Kasumi-1 (cell line): ENCODE measurements around the gene MBD6.
"Not testable (repeated sequence)": the region's sequence is repeated elsewhere in the genome, so short reads cannot be mapped to it uniquely, and the experiment has no call there.

Experiments used
- DNase-seq, 2 experiments: peaks; one replicate each; lab custom pipeline; 2025; lab: John Stamatoyannopoulos, UW

Gene MBD6

DNA sequence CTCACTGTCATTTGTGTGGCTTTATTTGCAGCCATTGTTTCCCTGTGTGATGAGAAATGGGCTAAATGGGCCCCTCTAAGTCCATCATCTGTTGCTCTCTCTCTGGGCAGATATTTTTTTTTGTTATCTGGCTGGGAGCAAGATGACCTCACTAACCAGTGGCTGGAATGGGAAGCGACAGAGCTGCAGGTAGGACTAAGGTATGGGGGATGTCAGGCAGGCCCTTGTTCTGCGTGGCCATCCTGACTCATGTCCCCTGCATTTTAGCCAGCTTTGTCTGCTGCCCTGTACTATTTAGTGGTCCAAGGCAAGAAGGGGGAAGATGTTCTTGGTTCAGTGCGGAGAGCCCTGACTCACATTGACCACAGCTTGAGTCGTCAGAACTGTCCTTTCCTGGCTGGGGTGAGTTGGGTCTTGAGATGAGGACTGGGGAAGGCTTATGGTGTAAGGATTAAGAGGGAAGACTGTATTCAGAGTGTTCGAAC, 33.4 kb upstream of the MBD6 start:
- no peak for DNase-seq

DNA sequence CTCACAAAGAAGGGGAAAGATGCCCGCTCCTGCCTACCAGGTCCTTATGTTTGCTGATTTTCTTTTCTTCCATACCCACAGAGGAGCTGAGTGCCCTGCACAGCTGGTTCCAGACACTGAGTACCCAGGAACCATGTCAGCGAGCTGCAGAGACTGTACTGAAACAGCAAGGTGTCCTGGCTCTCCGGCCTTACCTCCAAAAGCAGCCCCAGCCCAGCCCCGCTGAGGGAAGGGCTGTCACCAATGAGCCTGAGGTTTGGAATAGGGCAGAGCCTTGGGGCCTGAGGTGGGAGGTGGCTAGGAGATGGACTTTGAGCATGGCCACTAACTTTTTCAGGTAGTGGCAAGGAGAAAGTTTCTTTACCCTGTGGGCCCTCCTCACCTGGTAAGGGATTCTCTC, 32.5 kb upstream of the MBD6 start:
- DNase-seq: no peak

DNA sequence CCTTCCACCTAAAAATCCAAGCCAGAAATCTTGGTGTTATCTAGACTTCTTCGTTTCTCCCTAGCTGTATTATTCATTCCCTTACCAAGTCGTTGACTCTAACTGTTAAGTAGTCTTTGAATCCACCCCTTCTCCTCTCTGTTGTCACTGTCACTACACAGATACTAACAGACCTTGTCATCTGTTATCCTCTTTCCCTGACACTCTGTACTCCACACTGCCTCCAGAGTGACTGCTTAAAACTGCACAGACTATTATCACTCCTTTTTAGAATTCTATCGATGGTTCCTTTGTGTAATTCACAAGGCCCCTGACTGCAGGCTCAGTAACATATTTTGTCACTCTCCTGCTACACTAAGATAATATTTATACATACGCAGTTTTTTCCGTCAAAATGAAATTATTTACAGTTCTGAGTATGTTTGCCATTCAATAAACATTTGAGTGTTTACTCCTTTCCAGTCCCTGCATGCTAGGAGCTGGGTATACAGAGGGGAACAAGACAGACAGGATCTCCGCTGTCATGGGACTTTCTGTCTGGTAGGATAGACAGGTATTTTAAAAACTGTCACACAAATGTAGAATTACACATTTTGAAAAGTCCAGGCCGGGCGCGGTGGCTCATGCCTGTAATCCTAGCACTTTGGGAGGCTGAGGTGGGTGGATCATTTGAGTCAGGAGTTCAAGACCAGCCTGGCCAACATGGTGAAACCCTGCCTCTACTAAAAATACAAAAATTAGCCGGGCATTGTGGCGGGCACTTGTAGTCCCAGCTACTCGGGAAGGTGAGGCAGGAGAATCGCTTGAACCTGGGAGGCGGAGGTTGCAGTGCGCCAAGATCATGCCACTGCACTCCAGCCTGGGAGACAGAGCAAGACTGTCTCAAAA, 31.0 kb upstream of the MBD6 start:
- peak; percentile 75 to 88 for DNase-seq

DNA sequence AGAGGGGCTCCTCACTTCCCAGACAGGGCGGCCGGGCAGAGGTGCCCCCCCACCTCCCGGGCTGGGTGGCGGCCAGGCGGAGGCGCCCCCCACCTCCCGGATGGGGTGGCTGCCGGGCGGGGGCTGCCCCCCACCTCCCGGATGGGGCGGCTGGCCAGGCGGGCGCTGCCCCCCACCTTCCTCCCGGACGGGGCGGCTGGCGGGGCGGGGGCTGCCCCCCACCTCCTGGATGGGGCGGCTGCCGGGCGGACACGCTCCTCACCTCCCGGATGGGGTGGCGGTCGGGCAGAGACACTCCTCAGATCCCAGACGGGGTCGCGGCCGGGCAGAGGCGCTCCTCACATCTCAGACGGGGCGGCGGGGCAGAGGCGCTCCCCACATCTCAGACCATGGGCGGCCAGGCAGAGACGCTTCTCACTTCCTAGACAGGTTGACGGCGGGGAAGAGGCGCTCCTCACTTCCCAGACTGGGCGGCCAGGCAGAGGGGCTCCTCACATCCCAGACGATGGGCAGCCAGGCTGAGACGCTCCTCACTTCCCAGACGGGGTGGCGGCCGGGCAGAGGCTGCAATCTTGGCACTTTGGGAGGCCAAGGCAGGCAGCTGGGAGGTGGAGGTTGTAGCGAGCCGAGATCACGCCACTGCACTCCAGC, 27.4 kb upstream of the MBD6 start:
- DNase-seq: not testable (repeated sequence)

DNA sequence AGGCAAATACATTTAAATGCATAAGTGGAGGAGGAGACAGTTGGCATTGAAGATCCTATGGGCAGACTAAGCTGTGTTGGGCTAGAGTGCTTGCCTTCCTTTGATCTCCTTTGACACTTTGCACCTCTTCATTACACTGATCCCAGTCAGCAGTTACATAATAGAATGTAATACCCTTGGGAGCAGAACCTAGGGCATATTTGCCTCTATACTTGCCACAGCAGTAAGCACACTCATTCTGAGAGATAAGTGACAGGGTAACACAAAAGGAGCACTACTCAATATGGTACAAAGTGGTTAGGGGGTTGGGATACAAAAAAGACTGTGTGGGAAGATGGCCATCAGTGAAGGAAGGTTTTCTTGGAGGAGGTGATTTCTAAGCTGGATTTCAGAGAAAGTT, 25.8 kb upstream of the MBD6 start:
- no peak for DNase-seq

DNA sequence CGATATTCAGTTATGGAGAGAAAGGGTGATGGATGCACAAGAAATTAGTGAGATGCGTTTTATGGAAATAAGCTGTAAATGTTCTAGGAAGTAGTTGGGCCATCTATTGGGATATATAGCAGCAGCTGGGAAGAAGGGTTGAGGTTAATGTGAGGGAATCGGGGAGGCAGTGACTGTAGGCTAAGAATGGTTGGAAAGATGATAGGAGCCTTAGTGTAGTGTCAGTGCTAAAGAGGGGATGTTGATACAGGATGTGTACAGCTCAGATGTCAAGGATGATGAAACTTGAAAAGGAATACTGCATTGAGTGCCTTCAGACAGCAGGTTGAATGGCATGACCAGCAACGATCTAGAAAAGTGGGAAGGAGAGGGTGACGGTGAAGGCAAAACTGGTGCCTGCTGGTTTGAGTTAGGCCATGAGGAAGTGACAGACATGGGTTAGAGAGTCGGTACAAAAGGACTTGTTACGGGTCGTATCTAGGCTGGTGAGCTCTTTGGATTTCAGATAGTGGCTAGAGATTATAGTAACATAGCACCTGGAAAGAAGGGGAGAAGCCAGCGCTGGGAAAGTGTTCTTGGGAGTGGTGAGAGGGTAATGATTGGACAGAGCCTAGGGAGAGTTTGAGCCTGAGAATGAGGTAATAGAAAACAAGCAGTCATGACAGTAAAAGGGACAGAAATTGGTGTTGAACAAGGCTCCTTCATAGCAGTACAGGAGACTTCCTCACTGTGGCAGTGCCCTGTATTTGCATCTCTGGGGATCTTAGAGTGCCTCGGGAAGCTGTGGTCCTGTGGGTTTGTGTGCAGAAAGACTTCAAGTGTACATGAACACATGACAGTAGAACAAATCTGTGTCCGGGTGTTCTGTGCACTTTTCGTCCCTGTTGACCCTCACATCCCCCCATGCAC, 25.1 kb upstream of the MBD6 start:
- DNase-seq: no peak

DNA sequence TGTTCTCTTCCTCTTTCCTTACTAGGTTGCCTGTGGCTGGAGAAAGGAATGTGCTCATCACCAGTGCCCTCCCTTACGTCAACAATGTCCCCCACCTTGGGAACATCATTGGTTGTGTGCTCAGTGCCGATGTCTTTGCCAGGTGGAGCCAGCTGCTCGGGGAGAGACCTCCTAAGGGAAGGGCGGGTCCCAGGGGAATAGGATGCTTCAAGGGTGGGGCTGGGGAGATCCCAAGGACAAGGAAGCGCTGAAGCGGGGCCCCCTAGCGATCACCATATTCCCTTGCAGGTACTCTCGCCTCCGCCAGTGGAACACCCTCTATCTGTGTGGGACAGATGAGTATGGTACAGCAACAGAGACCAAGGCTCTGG, 24.5 kb upstream of the MBD6 start:
- DNase-seq: no peak

DNA sequence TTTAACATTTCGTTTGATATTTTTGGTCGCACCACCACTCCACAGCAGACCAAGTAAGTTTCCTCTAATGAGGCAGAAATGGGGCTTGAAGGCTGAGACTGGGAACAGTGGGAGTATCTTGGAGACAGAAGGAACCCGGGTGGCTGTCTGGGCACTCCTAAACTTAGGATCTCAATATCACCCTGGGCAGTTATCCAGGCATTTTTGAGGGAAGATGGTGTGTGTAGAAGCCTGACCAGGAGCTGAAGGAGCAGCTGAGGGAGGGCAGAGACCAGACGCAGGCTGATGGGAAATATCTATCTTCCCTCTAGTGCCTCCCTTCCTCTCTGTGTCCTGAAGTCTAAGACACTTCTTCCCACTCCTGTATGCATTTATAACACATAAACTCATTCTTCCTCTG, 24.1 kb upstream of the MBD6 start:
- DNase-seq: no peak

DNA sequence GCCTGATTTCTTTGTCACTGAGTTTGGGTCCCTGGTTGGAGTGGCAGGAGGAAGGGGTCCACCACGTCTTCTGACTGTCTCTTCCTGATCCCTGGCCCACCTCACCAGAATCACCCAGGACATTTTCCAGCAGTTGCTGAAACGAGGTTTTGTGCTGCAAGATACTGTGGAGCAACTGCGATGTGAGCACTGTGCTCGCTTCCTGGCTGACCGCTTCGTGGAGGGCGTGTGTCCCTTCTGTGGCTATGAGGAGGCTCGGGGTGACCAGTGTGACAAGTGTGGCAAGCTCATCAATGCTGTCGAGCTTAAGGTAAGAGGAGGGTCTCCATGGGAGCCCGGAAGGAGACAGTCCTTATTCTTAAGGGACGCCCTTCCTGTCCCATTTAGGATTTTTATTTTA, 22.4 kb upstream of the MBD6 start:
- no peak for DNase-seq

DNA sequence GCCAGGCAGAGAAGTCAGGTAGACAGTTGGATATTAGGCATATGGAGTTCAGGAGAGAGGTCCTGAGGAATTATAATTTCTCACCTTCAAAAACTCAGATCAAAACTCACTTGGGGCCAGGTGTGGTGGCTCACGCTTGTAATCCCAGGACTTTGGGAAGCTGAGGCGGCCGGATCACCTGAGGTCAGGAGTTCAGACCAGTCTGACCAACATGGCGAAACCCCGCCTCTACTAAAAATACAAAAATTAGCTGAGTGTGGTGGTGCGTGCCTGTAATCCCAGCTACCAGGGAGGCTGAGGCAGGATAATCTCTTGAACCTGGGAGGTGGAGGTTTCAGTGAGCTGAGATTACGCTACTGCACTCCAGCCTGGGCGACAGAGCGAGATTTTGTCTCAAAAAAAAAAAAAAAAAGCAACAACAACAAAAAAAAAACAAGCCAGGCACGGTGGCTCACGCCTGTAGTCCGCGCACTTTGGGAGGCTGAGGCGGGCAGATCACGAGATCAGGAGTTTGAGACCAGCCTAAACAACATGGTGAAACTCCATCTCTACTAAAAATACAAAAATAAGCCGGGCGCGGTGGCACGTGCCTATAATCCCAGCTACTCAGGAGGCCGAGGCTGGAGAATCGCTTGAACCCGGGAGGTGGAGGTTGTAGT, 20.2 kb upstream of the MBD6 start:
- not testable (repeated sequence) for DNase-seq

DNA sequence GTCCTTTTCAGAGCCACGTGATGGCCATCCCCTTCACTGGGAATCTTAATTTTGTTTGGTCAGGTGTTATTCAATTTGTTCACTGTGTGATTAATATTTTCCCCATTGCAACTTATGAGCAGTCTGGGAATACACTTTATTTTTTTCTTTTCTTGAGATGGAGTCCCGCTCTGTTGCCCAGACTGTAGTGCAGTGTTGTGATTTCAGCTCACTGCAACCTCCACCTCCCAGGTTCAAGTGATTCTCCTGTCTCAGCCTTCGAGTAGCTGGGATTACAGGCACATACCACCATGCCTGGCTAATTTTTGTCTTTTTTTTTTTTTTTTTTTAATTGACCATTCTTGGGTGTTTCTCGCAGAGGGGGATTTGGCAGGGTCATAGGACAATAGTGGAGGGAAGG, 16.1 kb upstream of the MBD6 start:
- DNase-seq: not testable (repeated sequence)

DNA sequence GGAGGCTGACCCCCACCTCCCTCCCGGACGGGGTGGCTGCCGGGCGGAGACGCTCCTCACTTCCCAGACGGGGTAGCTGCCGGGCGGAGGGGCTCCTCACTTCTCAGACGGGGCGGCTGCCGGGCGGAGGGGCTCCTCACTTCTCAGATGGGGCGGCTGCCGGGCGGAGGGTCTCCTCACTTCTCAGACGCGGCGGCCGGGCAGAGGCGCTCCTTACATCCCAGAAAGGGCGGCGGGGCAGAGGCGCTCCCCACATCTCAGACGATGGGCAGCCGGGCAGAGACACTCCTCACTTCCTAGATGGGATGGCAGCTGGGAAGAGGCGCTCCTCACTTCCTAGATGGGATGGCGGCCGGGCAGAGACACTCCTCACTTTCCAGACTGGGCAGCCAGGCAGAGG, 14.8 kb upstream of the MBD6 start:
- not testable (repeated sequence) for DNase-seq

DNA sequence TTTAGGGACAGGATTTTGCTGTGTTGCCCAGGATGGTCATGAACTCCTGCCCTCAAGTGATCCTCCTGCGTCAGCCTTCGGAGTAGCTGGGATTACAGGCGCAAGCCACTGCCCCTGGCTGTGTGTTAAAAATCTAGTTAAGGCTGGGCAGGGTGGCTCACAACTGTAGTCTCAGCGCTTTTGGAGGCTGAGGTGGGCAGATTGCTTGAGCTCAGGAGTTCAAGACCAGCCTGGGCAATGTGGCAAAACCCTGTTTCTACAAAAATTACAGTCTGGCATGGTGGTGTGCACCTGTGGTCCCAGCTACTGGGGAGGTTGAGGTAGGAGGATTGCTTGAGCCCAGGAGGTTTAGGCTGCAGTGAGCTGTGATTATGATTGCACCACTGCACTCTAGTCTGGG, 11.5 kb upstream of the MBD6 start:
- DNase-seq: no peak

DNA sequence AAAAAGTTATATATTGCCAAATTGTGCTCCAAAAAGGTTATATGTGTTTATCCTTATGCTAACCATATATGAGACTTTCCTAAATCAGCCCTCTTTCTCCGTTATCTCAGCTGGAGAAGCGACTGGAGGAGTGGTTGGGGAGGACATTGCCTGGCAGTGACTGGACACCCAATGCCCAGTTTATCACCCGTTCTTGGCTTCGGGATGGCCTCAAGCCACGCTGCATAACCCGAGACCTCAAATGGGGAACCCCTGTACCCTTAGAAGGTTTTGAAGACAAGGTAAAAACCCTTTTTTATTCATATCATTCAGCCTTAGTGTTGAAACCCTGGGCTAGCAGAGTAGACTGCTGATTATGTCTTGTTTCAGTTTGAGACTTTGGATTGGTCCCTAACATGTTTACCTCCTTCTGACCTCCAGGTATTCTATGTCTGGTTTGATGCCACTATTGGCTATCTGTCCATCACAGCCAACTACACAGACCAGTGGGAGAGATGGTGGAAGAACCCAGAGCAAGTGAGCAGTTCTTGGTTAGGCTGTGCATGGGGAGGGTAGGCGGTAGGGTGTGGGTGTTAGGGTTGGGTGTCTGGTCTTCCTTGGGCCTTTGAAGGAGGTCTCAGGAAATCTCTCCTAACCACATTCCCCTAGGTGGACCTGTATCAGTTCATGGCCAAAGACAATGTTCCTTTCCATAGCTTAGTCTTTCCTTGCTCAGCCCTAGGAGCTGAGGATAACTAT, 10.9 kb upstream of the MBD6 start:
- no peak for DNase-seq

DNA sequence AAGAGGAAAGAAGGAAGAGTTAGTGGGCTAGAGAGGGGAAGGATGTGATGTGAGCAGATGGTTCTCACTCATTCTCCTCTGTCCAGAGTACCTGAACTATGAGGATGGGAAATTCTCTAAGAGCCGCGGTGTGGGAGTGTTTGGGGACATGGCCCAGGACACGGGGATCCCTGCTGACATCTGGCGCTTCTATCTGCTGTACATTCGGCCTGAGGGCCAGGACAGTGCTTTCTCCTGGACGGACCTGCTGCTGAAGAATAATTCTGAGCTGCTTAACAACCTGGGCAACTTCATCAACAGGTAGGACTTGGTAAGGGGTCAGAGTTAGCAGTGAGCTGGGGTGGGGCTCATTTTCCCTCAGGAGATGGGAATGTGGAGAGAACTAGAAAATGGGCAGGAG, 10.0 kb upstream of the MBD6 start:
- no peak for DNase-seq

DNA sequence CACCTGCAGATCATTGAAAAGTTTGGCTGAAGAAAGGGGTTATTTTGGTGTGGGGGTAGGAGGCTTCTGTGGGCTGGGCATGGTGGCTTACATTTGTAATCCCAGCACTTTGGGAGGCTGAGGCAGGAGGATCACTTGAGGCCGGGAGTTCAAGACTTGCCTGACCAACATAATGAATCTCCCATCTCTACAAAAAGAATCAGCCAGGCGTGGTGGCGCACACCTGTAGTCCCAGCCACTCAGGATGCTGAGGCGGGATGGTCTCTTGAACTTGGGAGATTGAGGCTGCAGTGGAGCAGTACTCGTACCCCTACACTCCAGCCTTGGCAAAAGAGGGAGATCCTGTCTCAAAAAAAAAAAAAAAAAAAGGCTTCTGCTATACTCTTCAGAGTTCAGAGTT, 9.4 kb upstream of the MBD6 start:
- DNase-seq: no peak

DNA sequence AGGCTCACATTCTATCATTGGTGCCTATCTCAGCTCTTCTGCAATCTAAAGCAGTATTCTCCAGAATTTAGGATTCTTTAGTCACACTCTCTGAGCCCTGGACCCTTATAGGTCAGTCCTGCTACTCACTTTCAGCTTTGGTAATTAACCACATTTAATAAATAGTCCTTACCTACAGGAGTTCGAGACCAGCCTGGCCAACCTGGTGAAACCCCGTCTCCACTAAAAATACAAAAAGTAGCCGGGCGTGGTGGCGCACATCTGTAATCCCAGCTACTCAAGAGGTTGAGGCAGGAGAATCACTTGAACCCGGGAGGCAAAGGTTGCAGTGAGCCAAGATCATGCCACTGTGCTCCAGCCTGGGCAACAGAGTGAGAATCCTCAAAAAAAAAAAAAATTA, 8.9 kb upstream of the MBD6 start:
- not testable (repeated sequence) for DNase-seq

DNA sequence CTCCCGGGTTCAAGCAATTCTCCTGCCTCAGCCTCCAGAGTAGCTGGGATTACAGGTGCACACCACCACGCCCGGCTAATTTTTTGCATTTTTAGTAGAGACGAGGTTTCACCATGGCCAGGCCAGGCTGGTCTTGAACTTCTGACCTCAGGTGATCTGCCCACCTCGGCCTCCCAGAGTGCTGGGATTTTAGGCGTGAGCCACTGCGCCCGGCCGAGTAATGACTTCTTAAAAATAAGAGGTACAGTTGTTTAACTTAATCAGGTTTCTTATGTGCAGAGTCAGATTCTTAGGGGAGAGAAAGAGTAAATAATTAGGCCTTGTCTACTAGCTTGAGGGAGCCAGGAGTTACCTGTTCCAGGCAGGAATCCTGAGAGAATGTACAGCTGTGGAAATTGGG, 8.4 kb upstream of the MBD6 start:
- DNase-seq: not testable (repeated sequence)

DNA sequence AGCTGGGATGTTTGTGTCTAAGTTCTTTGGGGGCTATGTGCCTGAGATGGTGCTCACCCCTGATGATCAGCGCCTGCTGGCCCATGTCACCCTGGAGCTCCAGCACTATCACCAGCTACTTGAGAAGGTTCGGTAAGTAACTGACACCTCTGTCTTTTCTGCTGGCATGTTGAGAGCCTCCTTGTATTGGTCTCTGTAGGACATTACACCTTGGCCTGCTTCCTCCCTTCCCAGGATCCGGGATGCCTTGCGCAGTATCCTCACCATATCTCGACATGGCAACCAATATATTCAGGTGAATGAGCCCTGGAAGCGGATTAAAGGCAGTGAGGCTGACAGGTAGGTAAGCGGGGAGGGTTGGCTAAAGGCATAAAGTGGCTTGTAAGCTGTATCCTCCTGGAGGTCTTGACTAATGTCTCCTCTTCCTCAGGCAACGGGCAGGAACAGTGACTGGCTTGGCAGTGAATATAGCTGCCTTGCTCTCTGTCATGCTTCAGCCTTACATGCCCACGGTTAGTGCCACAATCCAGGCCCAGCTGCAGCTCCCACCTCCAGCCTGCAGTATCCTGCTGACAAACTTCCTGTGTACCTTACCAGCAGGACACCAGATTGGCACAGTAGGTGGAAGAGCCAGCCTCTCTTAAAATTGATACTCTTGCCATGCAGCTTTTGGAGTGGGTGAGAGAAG, 7.8 kb upstream of the MBD6 start:
- DNase-seq: no peak

DNA sequence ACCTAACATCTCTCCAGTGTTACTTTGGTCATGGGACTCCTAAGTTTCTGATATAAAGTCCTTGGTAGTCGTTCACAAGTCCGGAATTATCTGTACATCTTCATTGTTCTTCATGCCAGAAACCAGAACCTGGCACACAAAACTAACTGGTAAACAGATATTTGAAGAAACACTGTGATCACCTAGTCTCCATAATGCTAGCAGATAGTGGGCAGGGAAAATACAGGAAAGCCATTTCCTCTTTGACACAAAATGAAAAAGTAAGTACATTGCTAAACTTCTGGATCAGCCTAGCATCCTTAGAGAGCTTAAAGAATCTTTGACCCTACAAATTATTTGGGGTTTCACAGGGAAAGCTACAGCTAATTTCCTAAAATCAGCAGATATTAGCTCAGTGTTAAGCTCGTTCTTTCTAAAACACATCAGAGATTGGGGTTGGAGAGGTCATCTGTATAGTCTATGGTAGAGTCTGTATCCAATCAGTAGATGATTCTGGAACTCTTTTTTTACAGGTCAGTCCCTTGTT, 7.2 kb upstream of the MBD6 start:
- DNase-seq: no peak
